Mesenchymal stem cell (in vitro differentiated cells and primary cell): ENCODE measurements around the gene TRIOBP.

Experiments used
- DNase-seq: peaks from one replicate; pipeline ENCODE4 v3.0.0-alpha.2; 2013
- H2AFZ ChIP-seq: one replicate; pipeline ENCODE4 v1.6.1; 2013; ENCODE audit warnings: low read depth, mild to moderate bottlenecking, control low read depth, inconsistent platforms, low read length, moderate library complexity
- H2AK5ac ChIP-seq: 2 replicates; pipeline ENCODE4 v1.6.1; 2013; ENCODE audit warnings: low read length, moderate library complexity, mild to moderate bottlenecking, inconsistent platforms; ENCODE audit not compliant: severe bottlenecking
- H2BK120ac ChIP-seq: one replicate; pipeline ENCODE4 v1.6.1; 2013; ENCODE audit warnings: low read depth, mild to moderate bottlenecking, inconsistent platforms, low read length, moderate library complexity
- H2BK12ac ChIP-seq, 2 experiments: one replicate each; pipeline ENCODE4 v1.6.1; 2013; ENCODE audit warnings: inconsistent platforms in 2 of 2, low read length in 2 of 2, mild to moderate bottlenecking in 2 of 2, moderate library complexity in 2 of 2, control low read depth in 1 of 2
- H2BK15ac ChIP-seq: one replicate; pipeline ENCODE4 v1.6.1; 2013; ENCODE audit warnings: mild to moderate bottlenecking, low read depth, inconsistent platforms; ENCODE audit not compliant: poor library complexity, severe bottlenecking
- H2BK5ac ChIP-seq: 2 replicates; pipeline ENCODE4 v1.6.1; 2013; ENCODE audit warnings: low read depth, mild to moderate bottlenecking, low read length, control low read depth, inconsistent platforms; ENCODE audit not compliant: poor library complexity, severe bottlenecking
- H3K14ac ChIP-seq, 2 experiments: one replicate each; pipeline ENCODE4 v1.6.1; 2013; ENCODE audit warnings: inconsistent platforms in 2 of 2, low read length in 2 of 2, control low read depth in 1 of 2, mild to moderate bottlenecking in 1 of 2, moderate library complexity in 1 of 2
- H3K18ac ChIP-seq, 2 experiments: one replicate each; pipeline ENCODE4 v1.6.1; 2013; ENCODE audit warnings: inconsistent platforms in 2 of 2, low read length in 2 of 2, control low read depth in 1 of 2, low read depth in 1 of 2, mild to moderate bottlenecking in 1 of 2
- H3K23ac ChIP-seq, 2 experiments: one replicate each; pipeline ENCODE4 v1.6.1; 2013; ENCODE audit warnings: inconsistent platforms in 2 of 2, low read length in 2 of 2, mild to moderate bottlenecking in 2 of 2, moderate library complexity in 2 of 2, control low read depth in 1 of 2
- H3K27ac ChIP-seq: 2 replicates; pipeline ENCODE4 v1.5.1; 2013; ENCODE audit warnings: mild to moderate bottlenecking, moderate library complexity, low read length, control low read depth, inconsistent platforms; ENCODE audit not compliant: poor library complexity, severe bottlenecking
- H3K27me3 ChIP-seq, 2 experiments: 2 replicates each; pipeline versions ENCODE4 v1.6.1 to v1.7.0; 2013; ENCODE audit warnings: low read length in 2 of 2, mild to moderate bottlenecking in 2 of 2, moderate library complexity in 2 of 2, control low read depth in 1 of 2, inconsistent platforms in 1 of 2; ENCODE audit not compliant: control insufficient read depth in 1 of 2, insufficient read depth in 1 of 2
- H3K36me3 ChIP-seq, 2 experiments: 2 replicates each; pipeline versions ENCODE4 v1.6.1 to v1.7.0; 2013; ENCODE audit warnings: low read length in 2 of 2, control low read depth in 1 of 2, inconsistent platforms in 1 of 2, low read depth in 1 of 2, mild to moderate bottlenecking in 1 of 2; ENCODE audit not compliant: insufficient read depth in 2 of 2, control insufficient read depth in 1 of 2
- H3K4ac ChIP-seq, 2 experiments: one replicate each; pipeline ENCODE4 v1.6.1; 2013; ENCODE audit warnings: inconsistent platforms in 2 of 2, low read length in 2 of 2, mild to moderate bottlenecking in 2 of 2, moderate library complexity in 2 of 2, control low read depth in 1 of 2, low read depth in 1 of 2
- H3K4me1 ChIP-seq: 2 replicates; pipeline ENCODE4 v1.6.1; 2013; ENCODE audit warnings: low read depth, low read length, control low read depth; ENCODE audit not compliant: control insufficient read depth, insufficient read depth
- H3K4me2 ChIP-seq: 2 replicates; pipeline ENCODE4 v1.6.1; 2013; ENCODE audit warnings: low read length, mild to moderate bottlenecking, inconsistent platforms; ENCODE audit not compliant: poor library complexity, severe bottlenecking
- H3K4me3 ChIP-seq, 2 experiments: 2 replicates each; pipeline versions ENCODE4 v1.5.1 to v1.7.0; 2013; ENCODE audit warnings: low read length in 2 of 2, mild to moderate bottlenecking in 2 of 2, control low read depth in 1 of 2, low read depth in 1 of 2; ENCODE audit not compliant: insufficient read depth in 1 of 2
- H3K79me1 ChIP-seq: replicated peaks from 2 replicates; pipeline ENCODE4 v1.6.1; 2013; ENCODE audit warnings: mild to moderate bottlenecking, control low read depth, low read length, inconsistent platforms; ENCODE audit not compliant: poor library complexity, severe bottlenecking
- H3K9ac ChIP-seq: 2 replicates; pipeline ENCODE4 v1.7.0; 2013; ENCODE audit warnings: mild to moderate bottlenecking, low read length, moderate library complexity
- H3K9me3 ChIP-seq: 2 replicates; pipeline ENCODE4 v1.7.0; 2013; ENCODE audit warnings: mild to moderate bottlenecking, low read length; ENCODE audit not compliant: control insufficient read depth
- H4K8ac ChIP-seq: one replicate; pipeline ENCODE4 v1.6.1; 2013; ENCODE audit warnings: inconsistent platforms, mild to moderate bottlenecking, low read length, moderate library complexity
- H4K91ac ChIP-seq: one replicate; pipeline ENCODE4 v1.6.1; 2013; ENCODE audit warnings: mild to moderate bottlenecking, low read length, inconsistent platforms
- WGBS: methylation state at CpG from one replicate; pipeline ENCODE4 v1.1.7; 2013; ENCODE audit warnings: mixed read lengths; 5-methylcytosine and 5-hydroxymethylcytosine counted together

TRIOBP gene

GRCh38 chr22:37803639-37804351 is 106.9 kb downstream of the TRIOBP start:
- H4K8ac ChIP-seq = peak overlapping the region; percentile 99
- H2BK120ac ChIP-seq = peak overlapping the region; percentile 54
- H3K4me2 ChIP-seq = no peak overlapping the region
- no peak overlapping the region for H3K14ac ChIP-seq
- peaks cover 37% of the 10 kb centered on the region for H3K4me1 ChIP-seq
- WGBS = 40% methylated on average over 32 of the region's 34 CpGs
- peak overlapping the region; percentile 15 for H2AFZ ChIP-seq
- DNase-seq = no peak
- peak overlapping the region; percentile 47 for H4K91ac ChIP-seq
- no peak overlapping the region for H3K27ac ChIP-seq
- peak overlapping the region in 1 of 2 experiments; percentile 98 for H3K18ac ChIP-seq
- peak overlapping the region; percentile 53 for H2AK5ac ChIP-seq
- H2BK5ac ChIP-seq = no peak overlapping the region
- H3K36me3 ChIP-seq = no peaks in the 10 kb centered on the region
- peak overlapping the region in 1 of 2 experiments; percentile 97 for H3K4ac ChIP-seq
- H3K27me3 ChIP-seq = peaks cover 0 to 10% of the 10 kb centered on the region in 2 experiments
- H3K4me3 ChIP-seq = peak overlapping the region in 1 of 2 experiments; percentile 94
- H3K9me3 ChIP-seq = no peaks in the 10 kb centered on the region
- peak overlapping the region in 1 of 2 experiments; percentile 47 for H3K23ac ChIP-seq
- peak overlapping the region; percentile 91 for H3K9ac ChIP-seq
- H3K79me1 ChIP-seq = peaks cover 9% of the 10 kb centered on the region
- H2BK15ac ChIP-seq = peak overlapping the region; percentile 29
- peak overlapping the region in 1 of 2 experiments; percentile 54 for H2BK12ac ChIP-seq

DNA sequence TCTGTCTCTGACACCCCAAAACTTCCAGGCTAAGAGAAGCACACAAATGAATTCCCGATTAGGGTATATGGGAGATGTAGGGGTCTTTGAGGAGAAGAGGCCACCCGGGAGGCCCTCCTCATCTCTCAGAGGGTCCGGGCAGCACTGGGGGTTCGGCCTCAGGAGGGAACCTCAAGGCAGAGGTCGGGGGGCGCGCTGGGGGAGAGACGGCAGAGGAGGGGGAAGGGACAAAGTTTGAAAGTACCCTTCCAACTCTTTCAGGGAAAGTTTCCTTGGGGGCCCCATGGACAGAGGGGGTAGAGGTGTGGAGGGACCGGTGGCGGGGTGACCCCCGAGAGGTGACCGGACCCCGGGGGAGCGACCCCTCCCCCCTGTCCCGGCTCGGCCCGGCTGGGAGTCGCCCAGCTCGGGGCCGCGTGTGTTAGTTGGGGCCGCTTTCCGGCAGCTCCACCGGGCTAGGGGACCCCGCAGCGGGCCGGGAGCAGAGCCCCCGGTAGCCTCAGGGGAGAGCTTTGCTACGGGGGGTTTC is 107.6 kb downstream of the TRIOBP start:
- 13% methylated on average over 19 of the region's 29 CpGs for WGBS
- peak overlapping the region; percentile 54 to 73 for H2BK12ac ChIP-seq
- peak overlapping the region; percentile 89 for H3K4me2 ChIP-seq
- H3K23ac ChIP-seq = no peak overlapping the region
- no peak overlapping the region for H2AFZ ChIP-seq
- peak overlapping the region in 1 of 2 experiments; percentile 63 for H3K14ac ChIP-seq
- H2BK5ac ChIP-seq = peak overlapping the region; percentile 78
- peaks cover 37% of the 10 kb centered on the region for H3K4me1 ChIP-seq
- H3K9me3 ChIP-seq = no peaks in the 10 kb centered on the region
- H4K8ac ChIP-seq = peak overlapping the region; percentile 99
- peak overlapping the region; percentile 91 for H3K9ac ChIP-seq
- peak overlapping the region; percentile 87 to 98 for H3K18ac ChIP-seq
- peaks cover 13% of the 10 kb centered on the region for H3K79me1 ChIP-seq
- H2BK120ac ChIP-seq = peak overlapping the region; percentile 98
- peak overlapping the region; percentile 94 to 97 for H3K4ac ChIP-seq
- H4K91ac ChIP-seq = peak overlapping the region; percentile 92
- H3K27me3 ChIP-seq = peaks cover 0 to 10% of the 10 kb centered on the region in 2 experiments
- peak overlapping the region; percentile 97 for H2BK15ac ChIP-seq
- peak overlapping the region; percentile 31 for H2AK5ac ChIP-seq
- DNase-seq = no peak
- no peak overlapping the region for H3K27ac ChIP-seq
- no peaks in the 10 kb centered on the region for H3K36me3 ChIP-seq
- H3K4me3 ChIP-seq = peak overlapping the region; percentile 49 to 94

- 16% methylated on average over 74 of the region's 87 CpGs for WGBS
- Histone ChIP-seq H3K27ac (no peak overlapping the region), H4K8ac (peak overlapping the region; percentile 99), H3K4me1 (peaks cover 37% of the 10 kb centered on the region), H4K91ac (peak overlapping the region; percentile 92), H3K79me1 (peaks cover 13% of the 10 kb centered on the region), H3K36me3 (peaks cover 0 to 4% of the 10 kb centered on the region in 2 experiments), H3K4ac (peak overlapping the region; percentile 94 to 97), H3K4me3 (peak overlapping the region; percentile 49 to 94), H3K18ac (peak overlapping the region; percentile 87 to 98), H2AFZ (no peak overlapping the region), H2BK120ac (peak overlapping the region; percentile 98), H3K27me3 (peaks cover 0 to 10% of the 10 kb centered on the region in 2 experiments), H2BK15ac (peak overlapping the region; percentile 97), H3K9me3 (no peaks in the 10 kb centered on the region), H2BK12ac (peak overlapping the region; percentile 21 to 23), H3K4me2 (peak overlapping the region; percentile 89), H3K23ac (no peak overlapping the region), H3K14ac (peak overlapping the region; percentile 9 to 63), H3K9ac (peak overlapping the region; percentile 91), H2AK5ac (peak overlapping the region; percentile 96), H2BK5ac (peak overlapping the region; percentile 78)
- DNase-seq = peak; percentile 81
These were observed 108.3 kb downstream of the TRIOBP start for GRCh38 chr22:37804881-37805809.
